Measurements from ENCODE around the gene SLC22A2.

DNA sequence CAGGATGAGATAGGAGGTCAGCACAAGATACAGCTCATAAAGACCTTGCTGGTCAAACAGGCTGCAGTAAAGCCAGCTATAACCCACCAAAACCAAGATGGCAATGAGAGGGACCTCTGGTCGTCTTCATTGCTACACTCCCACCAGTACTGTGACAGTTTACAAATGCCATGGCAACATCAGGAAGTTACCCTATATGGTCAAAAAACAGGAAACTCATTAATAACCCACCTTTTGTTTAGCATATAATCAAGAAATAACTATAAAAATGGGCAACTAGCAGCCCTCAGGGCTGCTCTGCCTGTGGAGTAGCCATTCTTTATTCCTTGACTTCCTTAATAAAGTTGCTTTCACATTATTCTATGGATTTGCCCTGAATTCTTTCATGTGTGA is 30.9 kb downstream of the SLC22A2 start:
- TF ChIP-seq GABPA (IDR thresholded peaks at IDR 0.05; ENCODE audit: low read depth) (no peak), REST (IDR thresholded peaks at IDR 0.05; ENCODE audit: low read depth, low read length) (no peak), RFX5 (IDR thresholded peaks at IDR 0.05; ENCODE audit: low read depth, low read length) (no peak), SUZ12 (IDR thresholded peaks at IDR 0.05; ENCODE audit: unreplicated experiment) (no peak), SRF (IDR thresholded peaks at IDR 0.05; ENCODE audit: low read depth in 2 of 2, low read length in 2 of 2) (no peak), EP300 (IDR thresholded peaks at IDR 0.05; ENCODE audit: borderline replicate concordance in 1 of 2, control insufficient read depth in 1 of 2, low read depth in 2 of 2, low read length in 2 of 2) (no peak), POLR2AphosphoS5 (IDR thresholded peaks at IDR 0.05; ENCODE audit: low read length) (no peak), IKZF1 (conservative IDR thresholded peaks at IDR 0.05) (no peak), JUNB (IDR thresholded peaks at IDR 0.05) (no peak)
- TF ChIP-seq, protein P1, sequence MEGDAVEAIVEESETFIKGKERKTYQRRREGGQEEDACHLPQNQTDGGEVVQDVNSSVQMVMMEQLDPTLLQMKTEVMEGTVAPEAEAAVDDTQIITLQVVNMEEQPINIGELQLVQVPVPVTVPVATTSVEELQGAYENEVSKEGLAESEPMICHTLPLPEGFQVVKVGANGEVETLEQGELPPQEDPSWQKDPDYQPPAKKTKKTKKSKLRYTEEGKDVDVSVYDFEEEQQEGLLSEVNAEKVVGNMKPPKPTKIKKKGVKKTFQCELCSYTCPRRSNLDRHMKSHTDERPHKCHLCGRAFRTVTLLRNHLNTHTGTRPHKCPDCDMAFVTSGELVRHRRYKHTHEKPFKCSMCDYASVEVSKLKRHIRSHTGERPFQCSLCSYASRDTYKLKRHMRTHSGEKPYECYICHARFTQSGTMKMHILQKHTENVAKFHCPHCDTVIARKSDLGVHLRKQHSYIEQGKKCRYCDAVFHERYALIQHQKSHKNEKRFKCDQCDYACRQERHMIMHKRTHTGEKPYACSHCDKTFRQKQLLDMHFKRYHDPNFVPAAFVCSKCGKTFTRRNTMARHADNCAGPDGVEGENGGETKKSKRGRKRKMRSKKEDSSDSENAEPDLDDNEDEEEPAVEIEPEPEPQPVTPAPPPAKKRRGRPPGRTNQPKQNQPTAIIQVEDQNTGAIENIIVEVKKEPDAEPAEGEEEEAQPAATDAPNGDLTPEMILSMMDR (IDR thresholded peaks at IDR 0.05 in 2 of 3, conservative IDR thresholded peaks at IDR 0.05 in 1 of 3; ENCODE audit: control insufficient read depth in 2 of 3, extremely low read depth in 1 of 3, insufficient read depth in 1 of 3, low read depth in 3 of 3, low read length in 3 of 3), result no peak

Data from GM12878 (cell line).